OCI-M1 (cell line): ENCODE measurements around the gene RNF224.
A peak's percentile ranks its signal among the peaks of the same experiment; 100 is the strongest.

Source experiments
- DNase-seq: peaks from one replicate; lab custom pipeline; 2025; lab: John Stamatoyannopoulos, UW

RNF224 gene

GRCh38 chr9:137227054-137227852, at the start of gene RNF224:
TSS of gene RNF224 (plus strand) at chr9:137227502. CDS start at chr9:137228336, 834 bp downstream.
- DNase-seq, result peak; percentile 86

GRCh38 chr9:137178201-137178938, 48.9 kb upstream of the RNF224 start:
- DNase-seq, result no peak

GRCh38 chr9:137178939-137179630, 48.2 kb upstream of the RNF224 start:
- no peak for DNase-seq

GRCh38 chr9:137179761-137180160, 47.5 kb upstream of the RNF224 start:
- no peak for DNase-seq

- no peak for DNase-seq
Measured at GRCh38 chr9:137180491-137180890, 46.8 kb upstream of the RNF224 start.

- DNase-seq, result no peak
Measured at GRCh38 chr9:137181680-137182079, 45.6 kb upstream of the RNF224 start.

- no peak for DNase-seq
Measured at GRCh38 chr9:137182836-137183235, 44.5 kb upstream of the RNF224 start.

GRCh38 chr9:137183980-137184595, 43.2 kb upstream of the RNF224 start:
- no peak for DNase-seq

- DNase-seq, result no peak
Measured at GRCh38 chr9:137184881-137185660, 42.2 kb upstream of the RNF224 start.

- no peak for DNase-seq
Measured at GRCh38 chr9:137185921-137186320, 41.4 kb upstream of the RNF224 start.

GRCh38 chr9:137186385-137186784, 40.9 kb upstream of the RNF224 start:
- no peak for DNase-seq

GRCh38 chr9:137187386-137187785, 39.9 kb upstream of the RNF224 start:
- no peak for DNase-seq

GRCh38 chr9:137188086-137188489, 39.2 kb upstream of the RNF224 start:
- no peak for DNase-seq

GRCh38 chr9:137188490-137189296, 38.6 kb upstream of the RNF224 start, which contains the start of the genes ANAPC2 and SSNA1:
TSS of gene ANAPC2 (minus strand) at chr9:137188560. CDS start at chr9:137188532, 28 bp downstream.
TSS of gene SSNA1 (plus strand) at chr9:137188676. CDS start at chr9:137188727, 51 bp downstream.
- peak; percentile 97 for DNase-seq

- no peak for DNase-seq
Measured at GRCh38 chr9:137189297-137190295, 37.7 kb upstream of the RNF224 start.

- no peak for DNase-seq
Measured at GRCh38 chr9:137190315-137190856, 36.9 kb upstream of the RNF224 start.

GRCh38 chr9:137191245-137191644, 36.1 kb upstream of the RNF224 start:
- DNase-seq, result no peak

- DNase-seq, result no peak
Measured at GRCh38 chr9:137191691-137192447, 35.4 kb upstream of the RNF224 start.
